ENCODE results near the gene TSC22D2. TPM values are rescaled to one million over a fixed set of nuclear protein-coding genes. Genes with fewer than 3 reads are reported as not detected.

Gene TSC22D2
- total and polyA plus RNA-seq, 10 of the 15 experiments (the other 5 are each of a cell fraction or from before 2014, with no cell fraction given), result 7.4 to 19.4 (median 10.9) TPM

DNA sequence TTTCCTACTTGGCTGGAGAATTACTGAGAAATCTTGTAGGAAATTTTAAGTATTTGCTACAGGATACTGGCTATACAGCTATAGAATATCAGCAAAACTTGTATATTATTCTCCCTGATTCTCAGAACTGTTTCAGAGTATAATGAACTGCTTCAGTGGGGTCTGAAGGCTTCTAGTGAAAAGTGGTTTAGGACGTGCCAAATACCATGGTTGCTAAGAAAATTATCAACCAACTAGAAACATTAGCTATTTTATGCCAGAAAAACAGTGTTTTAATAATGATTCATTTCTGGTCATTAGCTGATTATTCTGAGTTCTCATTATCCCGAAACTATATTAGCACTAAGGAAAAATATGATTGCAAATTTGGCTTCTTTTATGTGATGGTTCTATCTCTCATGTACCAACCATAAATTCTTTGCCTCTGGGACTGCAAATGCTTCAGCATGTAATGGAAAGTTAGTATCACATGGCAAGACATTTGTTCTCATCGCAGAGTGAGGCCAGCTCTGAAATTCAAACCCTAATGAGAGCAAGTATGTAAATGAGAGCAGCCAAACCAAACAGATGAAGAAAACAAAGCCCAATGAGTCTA is 11.0 kb upstream of the TSC22D2 start (continued):
- TF ChIP-seq, protein P1, sequence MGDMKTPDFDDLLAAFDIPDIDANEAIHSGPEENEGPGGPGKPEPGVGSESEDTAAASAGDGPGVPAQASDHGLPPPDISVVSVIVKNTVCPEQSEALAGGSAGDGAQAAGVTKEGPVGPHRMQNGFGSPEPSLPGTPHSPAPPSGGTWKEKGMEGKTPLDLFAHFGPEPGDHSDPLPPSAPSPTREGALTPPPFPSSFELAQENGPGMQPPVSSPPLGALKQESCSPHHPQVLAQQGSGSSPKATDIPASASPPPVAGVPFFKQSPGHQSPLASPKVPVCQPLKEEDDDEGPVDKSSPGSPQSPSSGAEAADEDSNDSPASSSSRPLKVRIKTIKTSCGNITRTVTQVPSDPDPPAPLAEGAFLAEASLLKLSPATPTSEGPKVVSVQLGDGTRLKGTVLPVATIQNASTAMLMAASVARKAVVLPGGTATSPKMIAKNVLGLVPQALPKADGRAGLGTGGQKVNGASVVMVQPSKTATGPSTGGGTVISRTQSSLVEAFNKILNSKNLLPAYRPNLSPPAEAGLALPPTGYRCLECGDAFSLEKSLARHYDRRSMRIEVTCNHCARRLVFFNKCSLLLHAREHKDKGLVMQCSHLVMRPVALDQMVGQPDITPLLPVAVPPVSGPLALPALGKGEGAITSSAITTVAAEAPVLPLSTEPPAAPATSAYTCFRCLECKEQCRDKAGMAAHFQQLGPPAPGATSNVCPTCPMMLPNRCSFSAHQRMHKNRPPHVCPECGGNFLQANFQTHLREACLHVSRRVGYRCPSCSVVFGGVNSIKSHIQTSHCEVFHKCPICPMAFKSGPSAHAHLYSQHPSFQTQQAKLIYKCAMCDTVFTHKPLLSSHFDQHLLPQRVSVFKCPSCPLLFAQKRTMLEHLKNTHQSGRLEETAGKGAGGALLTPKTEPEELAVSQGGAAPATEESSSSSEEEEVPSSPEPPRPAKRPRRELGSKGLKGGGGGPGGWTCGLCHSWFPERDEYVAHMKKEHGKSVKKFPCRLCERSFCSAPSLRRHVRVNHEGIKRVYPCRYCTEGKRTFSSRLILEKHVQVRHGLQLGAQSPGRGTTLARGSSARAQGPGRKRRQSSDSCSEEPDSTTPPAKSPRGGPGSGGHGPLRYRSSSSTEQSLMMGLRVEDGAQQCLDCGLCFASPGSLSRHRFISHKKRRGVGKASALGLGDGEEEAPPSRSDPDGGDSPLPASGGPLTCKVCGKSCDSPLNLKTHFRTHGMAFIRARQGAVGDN (IDR thresholded peaks at IDR 0.05), result no peak
- TF ChIP-seq IKZF1 (conservative IDR thresholded peaks at IDR 0.05) (no peak), YBX1 (IDR thresholded peaks at IDR 0.05) (no peak), CBX5 (IDR thresholded peaks at IDR 0.05; ENCODE audit: low read depth) (no peak), TCF3 (IDR thresholded peaks at IDR 0.05; ENCODE audit: borderline replicate concordance, insufficient read depth, low read depth, low read length) (no peak)

DNA sequence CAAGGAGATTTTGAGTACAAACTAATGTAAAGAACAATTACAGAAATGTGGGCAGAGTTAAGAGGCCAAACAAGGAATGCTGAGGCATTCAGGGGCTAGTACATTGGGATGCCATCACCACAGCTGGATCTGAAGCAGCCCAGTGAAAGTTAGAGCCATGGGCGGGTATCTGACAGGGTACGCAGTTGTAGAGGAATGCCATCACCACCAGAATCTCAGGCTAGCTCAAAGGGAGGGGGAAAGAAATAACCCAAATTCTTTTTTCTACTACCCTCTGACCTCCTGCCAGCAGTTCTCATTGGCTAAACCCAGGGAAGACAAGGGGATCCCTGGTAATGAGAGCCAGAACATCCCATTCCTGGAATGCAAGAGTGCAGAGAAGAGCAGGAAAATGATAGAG is 9.0 kb upstream of the TSC22D2 start:
- in situ Hi-C loops (cut with MboI) (no loop called here), intact Hi-C loops (cut with micrococcal nuclease; ENCODE audit: unreplicated experiment) (no loop called here)
- ATAC-seq (no peak), FAIRE-seq (no peak), DNase-seq (ENCODE audit: low read depth, low spot score) (no peak)
- 79% methylated on average over 2 of the region's 2 CpGs for WGBS (ENCODE audit: insufficient coverage, insufficient replicate concordance, low lambda C conversion rate, missing lambda C conversion rate)
- SMC1A ChIA-PET (ENCODE audit: uncharacterized antibody, unreplicated experiment), result interaction anchor here (13.9 kb wide), 1 partner anchor 9 kb away, joined by 128 read pairs; the partner anchor contains the start of gene TSC22D2
- CTCF ChIA-PET, result interaction anchor here (0.9 kb wide), 1 partner anchor 91 kb away, joined by 3 read pairs; no protein-coding TSS in a partner anchor
- no peak overlapping the region for H3K9ac ChIP-seq (ENCODE audit: control insufficient read depth, insufficient read depth, low read length)
- H4K20me1 ChIP-seq (ENCODE audit: control insufficient read depth, insufficient read depth), result no peaks in the 10 kb centered on the region
- no peaks in the 10 kb centered on the region for H3K36me3 ChIP-seq (ENCODE audit: control insufficient read depth in 2 of 2, insufficient read depth in 2 of 2, low read length in 1 of 2)
- no peak overlapping the region for H3K27ac ChIP-seq (ENCODE audit: control insufficient read depth, insufficient read depth)
- H3K79me2 ChIP-seq (ENCODE audit: control insufficient read depth, insufficient read depth, low read length), result no peaks in the 10 kb centered on the region
- RAD21 ChIA-PET (ENCODE audit: unreplicated experiment), result no interaction called here
- no peak overlapping the region for H2AFZ ChIP-seq (ENCODE audit: control insufficient read depth, low read depth, low read length)
- no peak overlapping the region for H3K4me3 ChIP-seq
- H3K27me3 ChIP-seq (replicated peaks in 1 of 2; ENCODE audit: control insufficient read depth in 2 of 2, insufficient read depth in 2 of 2, low read length in 1 of 2), result no peaks in the 10 kb centered on the region; a peak in 1 of 4 replicates
- no TSS peak for BruUV-seq (replicated peaks)
- H3K4me2 ChIP-seq (ENCODE audit: control insufficient read depth, insufficient read depth), result no peak overlapping the region
- no peaks in the 10 kb centered on the region for H3K9me3 ChIP-seq (replicated peaks; ENCODE audit: control insufficient read depth, insufficient read depth, low read length)
- POLR2A ChIA-PET, result no interaction called here
- no peaks in the 10 kb centered on the region for H3K4me1 ChIP-seq (ENCODE audit: control insufficient read depth, insufficient read depth, low read length)
- TF ChIP-seq IKZF1 (conservative IDR thresholded peaks at IDR 0.05), result no peak
- TF ChIP-seq HDAC2 (IDR thresholded peaks at IDR 0.05), result no peak
- no peak for TF ChIP-seq EP300 (IDR thresholded peaks at IDR 0.05; ENCODE audit: borderline replicate concordance in 1 of 2, control insufficient read depth in 1 of 2, low read depth in 2 of 2, low read length in 2 of 2)
- TF ChIP-seq, protein P2, sequence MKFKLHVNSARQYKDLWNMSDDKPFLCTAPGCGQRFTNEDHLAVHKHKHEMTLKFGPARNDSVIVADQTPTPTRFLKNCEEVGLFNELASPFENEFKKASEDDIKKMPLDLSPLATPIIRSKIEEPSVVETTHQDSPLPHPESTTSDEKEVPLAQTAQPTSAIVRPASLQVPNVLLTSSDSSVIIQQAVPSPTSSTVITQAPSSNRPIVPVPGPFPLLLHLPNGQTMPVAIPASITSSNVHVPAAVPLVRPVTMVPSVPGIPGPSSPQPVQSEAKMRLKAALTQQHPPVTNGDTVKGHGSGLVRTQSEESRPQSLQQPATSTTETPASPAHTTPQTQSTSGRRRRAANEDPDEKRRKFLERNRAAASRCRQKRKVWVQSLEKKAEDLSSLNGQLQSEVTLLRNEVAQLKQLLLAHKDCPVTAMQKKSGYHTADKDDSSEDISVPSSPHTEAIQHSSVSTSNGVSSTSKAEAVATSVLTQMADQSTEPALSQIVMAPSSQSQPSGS (IDR thresholded peaks at IDR 0.05; ENCODE audit: low read length), result no peak
- TF ChIP-seq NR2F1 (conservative IDR thresholded peaks at IDR 0.05), result no peak
- no peak for TF ChIP-seq NFIC (IDR thresholded peaks at IDR 0.05; ENCODE audit: low read depth, low read length)
- TF ChIP-seq, protein P3, sequence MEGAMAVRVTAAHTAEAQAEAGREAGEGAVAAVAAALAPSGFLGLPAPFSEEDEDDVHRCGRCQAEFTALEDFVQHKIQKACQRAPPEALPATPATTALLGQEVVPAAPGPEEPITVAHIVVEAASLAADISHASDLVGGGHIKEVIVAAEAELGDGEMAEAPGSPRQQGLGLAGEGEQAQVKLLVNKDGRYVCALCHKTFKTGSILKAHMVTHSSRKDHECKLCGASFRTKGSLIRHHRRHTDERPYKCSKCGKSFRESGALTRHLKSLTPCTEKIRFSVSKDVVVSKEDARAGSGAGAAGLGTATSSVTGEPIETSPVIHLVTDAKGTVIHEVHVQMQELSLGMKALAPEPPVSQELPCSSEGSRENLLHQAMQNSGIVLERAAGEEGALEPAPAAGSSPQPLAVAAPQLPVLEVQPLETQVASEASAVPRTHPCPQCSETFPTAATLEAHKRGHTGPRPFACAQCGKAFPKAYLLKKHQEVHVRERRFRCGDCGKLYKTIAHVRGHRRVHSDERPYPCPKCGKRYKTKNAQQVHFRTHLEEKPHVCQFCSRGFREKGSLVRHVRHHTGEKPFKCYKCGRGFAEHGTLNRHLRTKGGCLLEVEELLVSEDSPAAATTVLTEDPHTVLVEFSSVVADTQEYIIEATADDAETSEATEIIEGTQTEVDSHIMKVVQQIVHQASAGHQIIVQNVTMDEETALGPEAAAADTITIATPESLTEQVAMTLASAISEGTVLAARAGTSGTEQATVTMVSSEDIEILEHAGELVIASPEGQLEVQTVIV (IDR thresholded peaks at IDR 0.05; ENCODE audit: borderline replicate concordance, partially characterized antibody), result no peak

Data from GM12878 (cell line).